Activated naive CD8-positive, alpha-beta T cell (primary cell): ENCODE data around the gene CTBP1.

Experiments
- H3K27ac Mint-ChIP-seq: one replicate; pipeline ENCODE4 v1.8.0; 2021; ENCODE audit warnings: mixed read lengths
- H3K27me3 Mint-ChIP-seq: one replicate; pipeline ENCODE4 v1.8.0; 2021; ENCODE audit warnings: mixed read lengths
- H3K36me3 Mint-ChIP-seq: one replicate; pipeline ENCODE4 v1.8.0; 2021; ENCODE audit warnings: mixed read lengths
- H3K4me1 Mint-ChIP-seq: one replicate; pipeline ENCODE4 v1.8.0; 2021; ENCODE audit warnings: low read depth, mixed read lengths
- H3K4me3 Mint-ChIP-seq: one replicate; pipeline ENCODE4 v1.8.0; 2021; ENCODE audit warnings: mild to moderate bottlenecking, mixed read lengths
- H3K9me3 Mint-ChIP-seq: one replicate; pipeline ENCODE4 v1.8.0; 2021; ENCODE audit warnings: low read depth, mixed read lengths

Gene CTBP1

DNA sequence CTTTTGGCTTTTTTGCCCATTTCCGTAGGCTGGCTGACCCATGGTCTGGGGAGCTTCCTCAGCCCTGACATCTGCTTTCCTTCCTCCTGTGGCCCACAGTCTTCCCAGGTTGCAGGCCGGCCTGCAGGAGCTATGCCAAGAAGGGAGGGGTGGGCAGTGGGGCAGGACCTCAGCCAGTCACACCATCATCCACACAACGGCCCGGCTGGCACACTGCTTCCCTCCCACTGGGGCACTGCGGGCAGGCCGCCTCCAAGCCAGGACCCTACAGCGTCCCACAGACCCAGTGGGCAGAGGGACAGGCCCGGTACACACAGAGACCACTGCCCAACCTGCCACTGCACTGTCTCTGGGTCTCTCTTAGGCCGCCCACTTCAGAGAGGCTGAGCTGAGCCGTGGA, 38.0 kb downstream of the CTBP1 start:
- no peaks in the 10 kb centered on the region for H3K9me3 Mint-ChIP-seq
- no peaks in the 10 kb centered on the region for H3K27me3 Mint-ChIP-seq
- H3K36me3 Mint-ChIP-seq = no peaks in the 10 kb centered on the region
- no peak overlapping the region for H3K27ac Mint-ChIP-seq
- no peak overlapping the region for H3K4me3 Mint-ChIP-seq
- H3K4me1 Mint-ChIP-seq = peaks cover 2% of the 10 kb centered on the region

DNA sequence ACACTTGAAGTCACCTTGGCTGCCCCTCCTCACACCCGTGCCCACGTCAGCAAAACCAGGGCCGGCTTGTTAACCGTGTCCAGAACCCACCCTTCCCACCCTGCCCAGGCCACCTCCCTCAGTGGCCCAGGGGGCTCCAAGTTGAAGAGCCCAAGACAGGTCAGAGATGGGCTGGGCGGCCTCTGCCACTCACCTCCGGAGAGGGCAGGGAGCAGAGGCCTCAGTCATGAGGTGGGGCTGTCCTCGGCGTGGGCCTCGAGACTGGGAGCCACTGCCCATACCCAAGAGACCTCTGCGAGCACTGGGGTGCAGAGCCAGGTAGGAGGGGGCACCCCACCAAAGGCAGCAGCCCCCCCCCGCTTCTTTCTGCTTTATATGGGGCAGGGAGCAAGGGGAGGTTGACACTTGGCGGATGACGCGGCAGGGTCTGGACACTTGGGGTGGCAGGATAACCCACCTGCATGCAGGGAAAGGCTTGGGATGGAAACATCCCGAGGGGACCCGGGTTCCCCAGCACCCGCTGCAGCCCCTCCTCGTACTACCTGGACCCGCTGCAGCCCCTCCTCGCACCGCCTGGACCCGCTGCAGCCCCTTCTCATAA, 38.6 kb downstream of the CTBP1 start:
- Mint-ChIP-seq H3K36me3 (no peaks in the 10 kb centered on the region), H3K9me3 (no peaks in the 10 kb centered on the region), H3K27me3 (no peaks in the 10 kb centered on the region)

GRCh38 chr4:1209821-1210220, 39.1 kb downstream of the CTBP1 start:
- no peaks in the 10 kb centered on the region for H3K9me3 Mint-ChIP-seq
- H3K36me3 Mint-ChIP-seq = no peaks in the 10 kb centered on the region
- H3K4me3 Mint-ChIP-seq = no peak overlapping the region
- H3K27ac Mint-ChIP-seq = no peak overlapping the region
- H3K4me1 Mint-ChIP-seq = peaks cover 2% of the 10 kb centered on the region
- no peaks in the 10 kb centered on the region for H3K27me3 Mint-ChIP-seq

More for the DNA sequence above, 38.6 kb downstream of the CTBP1 start:
- Mint-ChIP-seq H3K27ac (no peak overlapping the region), H3K4me3 (no peak overlapping the region), H3K4me1 (peaks cover 2% of the 10 kb centered on the region)

DNA sequence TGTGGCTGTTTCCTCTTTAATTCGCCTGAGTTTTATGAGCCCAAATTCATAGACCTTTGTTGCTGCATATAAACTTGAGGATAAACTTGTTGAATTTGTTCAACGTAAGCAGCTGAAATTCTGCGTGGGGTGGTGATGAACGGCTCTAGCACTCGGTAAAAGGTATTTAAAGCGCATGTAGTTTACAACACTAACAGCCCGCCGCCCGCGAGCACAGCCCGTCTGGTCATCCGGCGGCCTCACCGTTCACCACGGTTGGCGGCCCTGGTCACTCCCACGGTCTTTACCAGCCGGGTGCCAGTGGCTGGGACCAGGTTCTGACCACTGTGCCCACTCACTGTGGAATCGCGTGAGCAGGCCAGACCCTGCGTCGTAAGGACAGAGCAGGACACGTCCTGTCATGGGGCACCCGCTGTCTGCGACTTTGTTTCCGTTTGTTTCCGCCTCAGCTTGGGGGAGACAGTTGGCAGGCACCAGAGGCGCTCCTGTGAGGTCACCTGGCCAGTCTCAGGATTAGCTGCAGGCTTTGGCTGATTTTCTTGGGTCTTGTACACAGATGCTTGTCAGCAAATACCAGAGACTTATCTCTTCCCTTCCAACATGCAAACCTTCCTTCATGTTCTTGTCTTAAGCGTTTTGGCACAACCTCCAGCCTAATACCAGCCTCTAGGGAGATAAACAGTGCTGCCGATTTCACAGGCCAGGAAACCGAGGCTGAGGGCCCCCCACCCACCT, 39.8 kb downstream of the CTBP1 start:
- Mint-ChIP-seq H3K4me3 (no peak overlapping the region), H3K27ac (no peak overlapping the region), H3K9me3 (no peaks in the 10 kb centered on the region), H3K27me3 (no peaks in the 10 kb centered on the region), H3K36me3 (no peaks in the 10 kb centered on the region), H3K4me1 (peaks cover 2% of the 10 kb centered on the region)

DNA sequence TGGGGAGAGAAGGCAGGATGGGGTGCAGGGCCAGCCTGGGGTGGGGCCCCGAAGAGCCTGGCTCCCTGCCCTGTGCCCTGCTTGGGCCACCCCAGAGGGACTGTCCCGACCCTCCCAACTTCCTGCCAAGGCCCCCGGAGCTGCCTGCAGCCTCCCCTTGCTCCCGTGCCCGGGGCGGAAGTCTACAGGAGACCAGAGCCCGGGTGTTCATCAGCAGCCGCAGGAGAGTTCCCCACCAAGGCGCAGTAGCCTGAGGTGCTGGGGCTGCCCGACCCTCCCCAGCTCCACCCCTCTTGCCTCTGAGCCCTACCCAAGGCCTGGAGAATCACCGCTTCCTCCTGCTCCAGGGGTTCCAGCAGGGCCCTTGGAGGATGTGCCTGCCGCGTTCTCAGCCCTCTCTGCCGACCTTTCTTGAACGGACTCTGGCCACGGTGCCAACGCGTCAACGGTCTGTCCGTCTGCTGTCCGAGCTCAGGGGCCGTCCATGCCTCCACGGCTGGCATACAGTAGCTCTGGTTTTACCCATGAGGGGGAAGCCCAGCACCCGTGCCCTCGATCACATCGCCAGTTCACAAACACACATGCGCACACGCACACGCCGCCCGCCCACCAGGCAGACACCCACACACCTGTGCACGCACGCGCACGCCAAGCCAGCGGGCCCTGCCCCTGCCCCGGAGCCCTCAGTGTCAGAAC, 40.5 kb downstream of the CTBP1 start:
- Mint-ChIP-seq H3K9me3 (no peaks in the 10 kb centered on the region), H3K27me3 (no peaks in the 10 kb centered on the region), H3K4me3 (peak overlapping the region; percentile 56), H3K4me1 (peaks cover 8% of the 10 kb centered on the region), H3K27ac (no peak overlapping the region), H3K36me3 (no peaks in the 10 kb centered on the region)

DNA sequence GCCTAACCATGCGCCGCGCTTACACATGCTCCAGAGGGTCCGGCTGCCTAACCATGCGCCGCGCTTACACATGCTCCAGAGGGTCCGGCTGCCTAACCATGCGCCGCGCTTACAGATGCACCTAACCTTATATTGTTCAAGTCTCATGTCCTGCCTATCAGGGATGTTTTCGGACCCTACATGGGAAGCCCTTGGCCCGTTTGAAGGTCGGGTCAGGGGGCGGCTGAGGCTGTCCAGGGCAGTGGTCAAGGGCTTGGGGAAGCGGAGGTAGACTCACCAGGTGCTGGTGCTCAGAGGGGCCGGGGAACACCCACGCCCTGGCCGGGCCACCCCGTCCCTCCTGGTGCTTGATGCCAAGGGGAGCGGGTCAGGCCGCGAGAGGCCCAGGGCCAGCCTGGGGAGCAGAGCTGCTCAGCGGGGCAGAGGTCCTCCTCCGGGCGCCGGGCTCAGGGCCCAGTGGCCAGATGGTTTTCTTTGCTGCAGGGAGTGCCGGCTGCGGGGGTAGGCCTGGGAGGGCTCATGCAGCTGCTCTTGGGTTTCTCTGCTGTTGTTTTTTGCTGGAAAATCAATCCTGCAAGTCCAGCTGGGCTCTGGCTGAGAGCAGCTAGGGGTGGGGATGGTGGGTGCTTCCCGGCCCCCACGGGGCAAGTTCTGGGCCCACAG, 41.2 kb downstream of the CTBP1 start:
- no peaks in the 10 kb centered on the region for H3K9me3 Mint-ChIP-seq

DNA sequence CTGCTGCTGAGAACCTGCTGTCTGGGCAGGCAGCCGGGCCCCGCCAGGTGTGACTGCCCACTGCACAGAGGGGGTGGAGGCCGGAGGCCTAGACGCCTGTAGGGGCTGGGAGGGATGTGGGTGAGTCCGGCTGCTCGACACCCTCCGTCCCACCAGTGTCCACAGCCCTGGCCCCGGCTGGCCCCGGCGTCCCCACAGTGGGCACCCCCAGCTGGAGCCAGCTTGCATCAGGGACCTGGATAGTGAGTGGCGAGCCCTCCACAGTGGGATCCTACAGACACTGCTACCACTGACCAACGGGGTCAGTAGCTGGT, 41.8 kb downstream of the CTBP1 start:
- H3K9me3 Mint-ChIP-seq = no peaks in the 10 kb centered on the region
- H3K27ac Mint-ChIP-seq = no peak overlapping the region
- no peaks in the 10 kb centered on the region for H3K27me3 Mint-ChIP-seq
- H3K4me1 Mint-ChIP-seq = peaks cover 16% of the 10 kb centered on the region
- H3K36me3 Mint-ChIP-seq = no peaks in the 10 kb centered on the region
- no peak overlapping the region for H3K4me3 Mint-ChIP-seq

More for the DNA sequence above, 41.2 kb downstream of the CTBP1 start:
- Mint-ChIP-seq H3K27ac (no peak overlapping the region), H3K27me3 (no peaks in the 10 kb centered on the region), H3K4me3 (no peak overlapping the region), H3K4me1 (peaks cover 14% of the 10 kb centered on the region), H3K36me3 (no peaks in the 10 kb centered on the region)

GRCh38 chr4:1206299-1207156, 42.4 kb downstream of the CTBP1 start:
- Mint-ChIP-seq H3K36me3 (no peaks in the 10 kb centered on the region), H3K9me3 (no peaks in the 10 kb centered on the region), H3K4me1 (peaks cover 22% of the 10 kb centered on the region), H3K27me3 (no peaks in the 10 kb centered on the region), H3K4me3 (no peak overlapping the region), H3K27ac (no peak overlapping the region)

DNA sequence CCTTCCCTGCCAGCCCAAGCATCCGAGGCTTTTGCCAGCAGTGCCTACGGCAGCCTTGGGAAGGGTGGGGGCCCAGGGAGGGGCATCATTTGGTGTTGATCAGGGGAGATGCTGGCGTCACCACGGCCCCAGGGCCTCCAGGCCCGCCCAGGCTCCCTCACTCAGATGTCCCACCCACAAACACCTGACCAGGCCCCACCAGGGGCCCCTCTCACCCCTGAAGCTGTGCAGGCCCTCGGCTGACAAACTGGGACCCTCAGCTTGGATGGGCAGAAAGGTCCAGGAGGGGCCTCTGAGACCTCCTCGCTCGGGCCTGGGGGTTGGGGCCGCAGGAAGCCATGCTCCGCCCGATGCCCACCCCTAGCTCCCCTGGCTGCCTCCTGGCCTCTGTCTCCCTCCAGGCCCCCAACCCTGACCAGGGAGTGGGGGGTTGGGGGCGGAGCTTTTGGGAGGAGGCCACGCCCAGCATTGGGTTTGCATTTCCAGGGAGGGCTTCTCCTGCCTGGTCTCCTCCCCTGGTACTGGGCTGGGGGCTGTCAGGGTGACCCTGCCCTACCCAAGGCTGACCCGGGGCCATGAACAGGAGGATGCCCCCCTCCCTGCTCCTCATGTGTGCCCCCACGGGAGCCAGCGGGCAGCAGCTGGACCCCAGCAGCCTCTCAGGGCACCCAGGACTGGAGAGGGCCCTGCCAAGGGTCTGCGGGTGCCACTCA, 43.2 kb downstream of the CTBP1 start:
- no peaks in the 10 kb centered on the region for H3K36me3 Mint-ChIP-seq
- no peak overlapping the region for H3K4me3 Mint-ChIP-seq
- H3K4me1 Mint-ChIP-seq = peaks cover 26% of the 10 kb centered on the region
- no peaks in the 10 kb centered on the region for H3K27me3 Mint-ChIP-seq
- H3K9me3 Mint-ChIP-seq = no peaks in the 10 kb centered on the region
- H3K27ac Mint-ChIP-seq = no peak overlapping the region

DNA sequence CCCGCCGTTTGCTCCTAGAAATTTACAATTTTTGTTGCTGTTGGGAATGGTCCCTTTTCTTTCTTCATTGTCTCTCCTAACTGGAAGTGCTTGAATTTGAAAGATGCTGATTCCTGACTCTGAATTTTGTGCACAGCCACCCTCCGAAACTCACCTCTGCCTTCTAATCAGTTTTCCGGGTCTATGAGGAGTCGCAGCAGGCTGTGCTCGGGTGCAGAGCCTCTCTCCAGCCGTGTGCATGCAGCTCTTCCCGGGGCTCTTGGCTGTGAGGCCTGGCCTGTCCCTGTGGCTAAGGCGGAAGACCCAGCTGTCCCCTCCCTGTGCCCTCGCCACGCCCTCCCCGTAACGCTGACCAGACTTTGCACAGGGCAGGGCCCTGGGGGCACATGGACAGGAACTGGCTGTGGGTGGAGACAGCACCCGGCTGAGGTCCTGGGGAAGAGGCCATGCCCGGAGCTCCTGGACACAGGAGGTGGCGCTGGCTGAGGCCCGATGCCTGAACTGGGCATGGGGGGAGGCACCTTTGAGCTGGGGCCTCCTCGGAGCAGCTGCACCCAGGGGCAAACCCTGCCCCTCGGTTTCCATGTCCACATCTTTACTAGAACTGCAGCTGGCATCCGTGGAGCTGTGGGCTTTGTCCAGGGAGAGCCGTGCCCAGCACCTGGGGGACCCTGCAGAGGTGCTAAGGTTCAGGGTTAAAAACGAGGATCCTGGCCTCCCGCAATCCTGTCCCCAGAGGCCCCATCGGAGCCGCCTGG, 43.9 kb downstream of the CTBP1 start:
- H3K36me3 Mint-ChIP-seq = no peaks in the 10 kb centered on the region
- H3K27ac Mint-ChIP-seq = no peak overlapping the region
- no peak overlapping the region for H3K4me3 Mint-ChIP-seq
- H3K4me1 Mint-ChIP-seq = peaks cover 27% of the 10 kb centered on the region
- H3K9me3 Mint-ChIP-seq = no peaks in the 10 kb centered on the region
- no peaks in the 10 kb centered on the region for H3K27me3 Mint-ChIP-seq

DNA sequence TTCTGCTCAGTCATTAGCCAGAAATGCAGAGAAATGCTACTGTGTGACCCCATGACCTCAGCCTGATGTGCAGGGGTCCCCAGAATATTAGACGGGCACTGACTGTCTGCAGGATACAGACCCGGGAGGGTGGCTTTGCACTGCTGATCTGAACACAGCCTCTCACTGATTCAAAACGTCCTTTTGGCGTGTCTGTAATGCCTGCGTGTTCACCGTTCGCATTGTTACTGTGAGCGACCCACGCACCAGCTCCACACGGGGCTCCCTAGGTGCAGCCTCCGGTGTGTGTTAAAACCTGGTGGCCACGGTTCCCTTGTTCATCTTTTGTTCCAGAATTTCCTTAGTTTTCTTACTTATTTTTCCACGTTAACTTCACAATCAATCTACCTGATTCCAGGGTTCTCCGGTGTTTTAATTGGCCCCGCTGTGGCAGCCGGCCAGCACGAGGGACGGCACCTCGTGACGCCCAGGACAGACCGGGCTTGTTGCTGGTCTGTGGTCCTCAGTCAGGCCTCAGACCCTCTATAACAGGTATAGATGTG, 44.6 kb downstream of the CTBP1 start:
- H3K36me3 Mint-ChIP-seq = no peaks in the 10 kb centered on the region
- H3K4me1 Mint-ChIP-seq = peaks cover 26% of the 10 kb centered on the region
- H3K4me3 Mint-ChIP-seq = no peak overlapping the region
- no peaks in the 10 kb centered on the region for H3K9me3 Mint-ChIP-seq
- no peaks in the 10 kb centered on the region for H3K27me3 Mint-ChIP-seq
- H3K27ac Mint-ChIP-seq = no peak overlapping the region

DNA sequence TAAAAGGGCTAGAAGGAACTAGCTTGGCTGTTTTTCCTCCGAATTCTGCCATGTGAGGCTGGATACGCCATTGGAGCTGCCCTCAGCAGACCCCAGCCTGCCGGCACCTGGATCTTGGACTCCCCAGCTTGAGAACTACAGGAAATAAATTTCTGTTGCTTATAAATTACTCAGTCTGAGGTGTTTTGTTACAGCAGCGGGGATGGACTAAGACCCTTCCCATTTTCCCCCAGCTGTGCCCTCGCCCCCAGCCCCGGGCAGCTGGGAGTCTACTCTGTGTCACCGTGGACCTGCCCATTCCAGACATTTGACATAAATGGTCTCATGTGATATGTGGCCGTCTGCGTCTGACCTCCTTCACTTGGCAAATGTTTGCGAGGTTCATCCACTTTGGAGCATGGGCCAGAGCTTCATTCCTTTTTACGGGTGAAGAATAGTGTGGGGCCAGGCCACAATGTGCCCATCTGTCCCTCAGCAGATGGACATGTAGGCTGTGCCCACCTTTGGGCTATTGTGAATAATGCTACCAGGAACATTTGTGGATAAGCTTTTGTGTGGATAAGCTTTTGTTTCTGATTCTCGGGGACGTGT, 45.8 kb downstream of the CTBP1 start:
- no peaks in the 10 kb centered on the region for H3K9me3 Mint-ChIP-seq
- H3K4me3 Mint-ChIP-seq = no peak overlapping the region
- H3K27ac Mint-ChIP-seq = no peak overlapping the region
- no peaks in the 10 kb centered on the region for H3K27me3 Mint-ChIP-seq
- H3K36me3 Mint-ChIP-seq = no peaks in the 10 kb centered on the region
- peaks cover 27% of the 10 kb centered on the region for H3K4me1 Mint-ChIP-seq

- H3K4me3 Mint-ChIP-seq = peak overlapping the region; percentile 84
- H3K9me3 Mint-ChIP-seq = no peaks in the 10 kb centered on the region
- peaks cover 27% of the 10 kb centered on the region for H3K4me1 Mint-ChIP-seq
- H3K27me3 Mint-ChIP-seq = no peaks in the 10 kb centered on the region
- no peaks in the 10 kb centered on the region for H3K36me3 Mint-ChIP-seq
- peak overlapping the region; percentile 97 for H3K27ac Mint-ChIP-seq
These were observed 46.4 kb downstream of the CTBP1 start for GRCh38 chr4:1202526-1203011.
